HepG2 (cell line): ENCODE data around the gene LRPPRC. TPM values are rescaled to one million over a fixed set of nuclear protein-coding genes. Genes with fewer than 3 reads are reported as not detected.

Source experiments
- ATAC-seq: fragments of 200-7000 bp; cut with Tn5 transposase; 3 replicates; pipeline ENCODE4 v1.9.1; 2020; ENCODE audit warnings: mild to moderate bottlenecking, moderate library complexity
- BruUV-seq: library from RNA; stranded (reverse); fragments of 400-500 nt; replicated peaks from 2 replicates; lab custom pipeline; 2021; lab: Mats Ljungman, UMichigan
- CTCF ChIA-PET: fragments of 300-600 bp; formaldehyde crosslinking; extraction: SDS; loops from one replicate; lab custom pipeline; 2021; ENCODE audit warnings: low total read pairs, inconsistent platforms, low intra/inter-chr PET ratio; lab: Yijun Ruan, JAX
- POLR2A ChIA-PET: fragments of 350-600 bp; sonication (Branson Sonifier 250); formaldehyde crosslinking; loops from one replicate; lab custom pipeline; 2020; ENCODE audit warnings: antibody characterized with exemption, inconsistent platforms; lab: Yijun Ruan, JAX
- DNase-seq: peaks from one replicate; pipeline ENCODE4 v3.0.0-alpha.2; 2015; ENCODE audit warnings: low spot score
- FAIRE-seq: peaks from 3 replicates; lab custom pipeline; 2011; peaks lifted over from hg19 to GRCh38; lab: Jason Lieb, UNC
- H2AFZ ChIP-seq: one replicate; pipeline ENCODE4 v1.6.1; 2011; ENCODE audit warnings: low read length, inconsistent platforms
- H3K27ac ChIP-seq: fragments of 300-600 bp; 3 replicates; pipeline ENCODE4 v1.8.0; 2011; ENCODE audit warnings: mixed run types, mild to moderate bottlenecking, mixed read lengths, low read length, inconsistent platforms; ENCODE audit not compliant: insufficient read depth; ENCODE audit errors: extremely low read length
- H3K27me3 ChIP-seq, 2 experiments: fragments of 200-600 bp in 1 of 2; 2 replicates in 1 of 2; 3 replicates in 1 of 2; pipeline versions ENCODE4 v1.6.0 to v1.8.0; 2011; ENCODE audit warnings: low read length in 2 of 2, mild to moderate bottlenecking in 2 of 2, moderate library complexity in 2 of 2, inconsistent platforms in 1 of 2; ENCODE audit not compliant: insufficient read depth in 2 of 2, control insufficient read depth in 1 of 2
- H3K36me3 ChIP-seq, 2 experiments: fragments of 200-600 bp in 1 of 2; replicated peaks in 1 of 2; 2 replicates in 1 of 2; 3 replicates in 1 of 2; pipeline versions ENCODE4 v1.5.1 to v1.8.0; 2011; ENCODE audit warnings: low read length in 2 of 2, inconsistent platforms in 1 of 2; ENCODE audit not compliant: insufficient read depth in 2 of 2, control insufficient read depth in 1 of 2
- H3K4me1 ChIP-seq: 2 replicates; pipeline ENCODE4 v1.5.1; 2012; ENCODE audit warnings: low read length, inconsistent platforms; ENCODE audit not compliant: insufficient read depth
- H3K4me2 ChIP-seq: 2 replicates; pipeline ENCODE4 v1.6.0; 2011; ENCODE audit warnings: low read depth, low read length, inconsistent platforms
- H3K4me3 ChIP-seq, 3 experiments: fragments of 200-600 bp in 1 of 3; sonication (generic), shearing (Covaris generic) in 1 of 3; replicated peaks in 1 of 3; 2 replicates each; pipeline ENCODE4 v1.5.1; 2011 to 2016; ENCODE audit warnings: low read length in 3 of 3, inconsistent platforms in 2 of 3, low read depth in 2 of 3, mild to moderate bottlenecking in 2 of 3, control low read depth in 1 of 3, mixed read lengths in 1 of 3; ENCODE audit not compliant: insufficient read depth in 1 of 3
- H3K79me2 ChIP-seq: one replicate; pipeline ENCODE4 v1.6.1; 2011; ENCODE audit warnings: low read length, inconsistent platforms; ENCODE audit not compliant: insufficient read depth
- H3K9ac ChIP-seq: 2 replicates; pipeline ENCODE4 v1.6.0; 2011; ENCODE audit warnings: mild to moderate bottlenecking, low read depth, low read length, inconsistent platforms; ENCODE audit not compliant: insufficient read depth
- H3K9me3 ChIP-seq: 2 replicates; pipeline ENCODE4 v1.5.1; 2012; ENCODE audit warnings: mild to moderate bottlenecking, low read length
- H4K20me1 ChIP-seq: 2 replicates; pipeline ENCODE4 v1.6.0; 2011; ENCODE audit warnings: inconsistent platforms, mild to moderate bottlenecking, low read length, moderate library complexity; ENCODE audit not compliant: insufficient read depth
- PAX8 ChIP-seq: sonication (generic); formaldehyde crosslinking; IDR thresholded peaks from 2 replicates; pipeline ENCODE4 v1.8.0; 2022; ENCODE audit warnings: mild to moderate bottlenecking, missing genetic modification reagents, borderline replicate concordance
- RBM22 ChIP-seq: fragments of 200-400 bp; formaldehyde crosslinking; optimal IDR thresholded peaks from 2 replicates; pipeline ENCODE3; 2017; ENCODE audit warnings: mild to moderate bottlenecking, low read length, moderate library complexity
- RFX3 ChIP-seq: IDR thresholded peaks from 2 replicates; pipeline ENCODE4 v1.6.1; 2016; ENCODE audit warnings: missing biosample characterization, missing genetic modification reagents
- ZNF552 ChIP-seq: sonication (generic); formaldehyde crosslinking; IDR thresholded peaks from 2 replicates; pipeline ENCODE4 v1.9.0; 2022; ENCODE audit warnings: missing genetic modification reagents, mild to moderate bottlenecking, borderline replicate concordance
- whole genome bisulfite sequencing: methylation state at CpG from one replicate; pipeline ENCODE4 v1.1.6; 2017; ENCODE audit warnings: low lambda C conversion rate; 5-methylcytosine and 5-hydroxymethylcytosine counted together
- in situ Hi-C: cut with HindIII; loops from 2 replicates; pipeline ENCODE4 v1.10.0; 2017; ENCODE audit warnings: low pct_unique_long_range_greater_than_20kb; ENCODE audit not compliant: extremely low pct_ligation_motif_present
- intact Hi-C: fragments of 100-400 bp; cut with micrococcal nuclease; formaldehyde crosslinking; loops from one replicate; pipeline ENCODE4 v1.10.0; 2022; ENCODE audit not compliant: unreplicated experiment
- polyA plus RNA-seq, 8 experiments: library from polyadenylated mRNA; depleted of rRNA in 3 of 8; stranded (reverse) in 7 of 8; unstranded in 1 of 8; fragments of >200 nt; fragmentation: Illumina TruSeq in 4 of 8; extraction: Trizol in 4 of 8; gene quantifications; 2 replicates each; pipeline versions ENCODE4 v1.2.1 to v1.2.3, GENCODE V29; 2011 to 2016; ENCODE audit warnings: low read depth in 4 of 8, missing spikeins in 1 of 8, mixed read lengths in 1 of 8; ENCODE audit not compliant: insufficient read depth in 1 of 8
- total RNA-seq, 5 experiments: library from RNA; depleted of rRNA; stranded (reverse); fragments of >200 nt; fragmentation: Illumina TruSeq; extraction: Trizol; gene quantifications; 2 replicates each; pipeline ENCODE4 v1.2.3, GENCODE V29; 2016; ENCODE audit warnings: low read depth in 1 of 5
- TF ChIP-seq, protein P1 (sequence below): sonication (generic); formaldehyde crosslinking; IDR thresholded peaks from 2 replicates; pipeline ENCODE4 v1.4.0; 2020; ENCODE audit warnings: mild to moderate bottlenecking, missing genetic modification reagents, borderline replicate concordance
- TF ChIP-seq, protein P2 (sequence below): fragments of 450-650 bp; IDR thresholded peaks from 2 replicates; pipeline ENCODE4 v1.6.1; 2017; ENCODE audit warnings: mild to moderate bottlenecking
- TF ChIP-seq, protein P3 (sequence below): sonication (generic); formaldehyde crosslinking; IDR thresholded peaks from 2 replicates; pipeline ENCODE4 v1.9.0; 2021; ENCODE audit warnings: missing genetic modification reagents, mild to moderate bottlenecking, borderline replicate concordance

The LRPPRC gene
- total and polyA plus RNA-seq, 2 of the 13 experiments (the other 11 are each of a cell fraction or from before 2014, with no cell fraction given), result 117 to 167 TPM

DNA sequence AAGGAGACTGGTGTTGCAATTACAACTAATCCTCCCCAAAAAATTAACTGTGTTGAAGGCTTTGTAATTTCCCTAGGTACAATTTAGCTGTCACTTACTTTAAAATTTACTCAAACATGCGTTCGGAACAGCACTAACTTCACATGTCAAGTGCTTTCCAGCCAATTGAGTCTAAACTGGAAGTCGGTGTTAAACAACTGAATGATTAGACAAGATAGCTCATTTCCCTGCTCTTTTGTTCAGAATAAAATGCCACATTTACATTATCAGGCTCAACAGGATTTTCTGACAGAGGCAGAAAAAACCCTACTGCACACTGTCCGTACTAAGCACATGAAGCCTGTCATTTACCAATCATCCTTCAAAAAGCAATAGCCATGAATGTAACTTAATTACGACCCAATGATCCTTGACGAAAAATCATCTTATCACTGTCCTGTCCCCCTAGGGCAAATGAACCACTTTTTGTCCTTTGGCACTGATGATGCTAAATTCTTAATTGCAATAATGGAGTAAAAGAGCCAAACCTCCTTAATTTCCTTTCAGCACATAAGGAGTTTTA is 56.0 kb downstream of the LRPPRC start:
- H3K4me1 ChIP-seq, result no peaks in the 10 kb centered on the region
- POLR2A ChIA-PET, result no interaction called here
- no TSS peak for BruUV-seq
- no peak for DNase-seq
- H3K36me3 ChIP-seq, result peaks cover 5 to 63% of the 10 kb centered on the region in 2 experiments
- CTCF ChIA-PET, result no interaction called here
- FAIRE-seq, result no peak
- 98% methylated on average over 6 of the region's 6 CpGs for WGBS
- H3K4me3 ChIP-seq, result no peak overlapping the region
- in situ Hi-C loops (no loop called here), intact Hi-C loops (loop anchor here (5.0 kb wide), 1 partner anchor 62 kb away; no protein-coding TSS in a partner anchor)
- TF ChIP-seq, protein P1, sequence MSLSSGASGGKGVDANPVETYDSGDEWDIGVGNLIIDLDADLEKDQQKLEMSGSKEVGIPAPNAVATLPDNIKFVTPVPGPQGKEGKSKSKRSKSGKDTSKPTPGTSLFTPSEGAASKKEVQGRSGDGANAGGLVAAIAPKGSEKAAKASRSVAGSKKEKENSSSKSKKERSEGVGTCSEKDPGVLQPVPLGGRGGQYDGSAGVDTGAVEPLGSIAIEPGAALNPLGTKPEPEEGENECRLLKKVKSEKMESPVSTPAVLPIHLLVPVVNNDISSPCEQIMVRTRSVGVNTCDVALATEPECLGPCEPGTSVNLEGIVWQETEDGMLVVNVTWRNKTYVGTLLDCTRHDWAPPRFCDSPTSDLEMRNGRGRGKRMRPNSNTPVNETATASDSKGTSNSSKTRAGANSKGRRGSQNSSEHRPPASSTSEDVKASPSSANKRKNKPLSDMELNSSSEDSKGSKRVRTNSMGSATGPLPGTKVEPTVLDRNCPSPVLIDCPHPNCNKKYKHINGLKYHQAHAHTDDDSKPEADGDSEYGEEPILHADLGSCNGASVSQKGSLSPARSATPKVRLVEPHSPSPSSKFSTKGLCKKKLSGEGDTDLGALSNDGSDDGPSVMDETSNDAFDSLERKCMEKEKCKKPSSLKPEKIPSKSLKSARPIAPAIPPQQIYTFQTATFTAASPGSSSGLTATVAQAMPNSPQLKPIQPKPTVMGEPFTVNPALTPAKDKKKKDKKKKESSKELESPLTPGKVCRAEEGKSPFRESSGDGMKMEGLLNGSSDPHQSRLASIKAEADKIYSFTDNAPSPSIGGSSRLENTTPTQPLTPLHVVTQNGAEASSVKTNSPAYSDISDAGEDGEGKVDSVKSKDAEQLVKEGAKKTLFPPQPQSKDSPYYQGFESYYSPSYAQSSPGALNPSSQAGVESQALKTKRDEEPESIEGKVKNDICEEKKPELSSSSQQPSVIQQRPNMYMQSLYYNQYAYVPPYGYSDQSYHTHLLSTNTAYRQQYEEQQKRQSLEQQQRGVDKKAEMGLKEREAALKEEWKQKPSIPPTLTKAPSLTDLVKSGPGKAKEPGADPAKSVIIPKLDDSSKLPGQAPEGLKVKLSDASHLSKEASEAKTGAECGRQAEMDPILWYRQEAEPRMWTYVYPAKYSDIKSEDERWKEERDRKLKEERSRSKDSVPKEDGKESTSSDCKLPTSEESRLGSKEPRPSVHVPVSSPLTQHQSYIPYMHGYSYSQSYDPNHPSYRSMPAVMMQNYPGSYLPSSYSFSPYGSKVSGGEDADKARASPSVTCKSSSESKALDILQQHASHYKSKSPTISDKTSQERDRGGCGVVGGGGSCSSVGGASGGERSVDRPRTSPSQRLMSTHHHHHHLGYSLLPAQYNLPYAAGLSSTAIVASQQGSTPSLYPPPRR (CRISPR knock-in tag), result no peak
- TF ChIP-seq, protein P2, sequence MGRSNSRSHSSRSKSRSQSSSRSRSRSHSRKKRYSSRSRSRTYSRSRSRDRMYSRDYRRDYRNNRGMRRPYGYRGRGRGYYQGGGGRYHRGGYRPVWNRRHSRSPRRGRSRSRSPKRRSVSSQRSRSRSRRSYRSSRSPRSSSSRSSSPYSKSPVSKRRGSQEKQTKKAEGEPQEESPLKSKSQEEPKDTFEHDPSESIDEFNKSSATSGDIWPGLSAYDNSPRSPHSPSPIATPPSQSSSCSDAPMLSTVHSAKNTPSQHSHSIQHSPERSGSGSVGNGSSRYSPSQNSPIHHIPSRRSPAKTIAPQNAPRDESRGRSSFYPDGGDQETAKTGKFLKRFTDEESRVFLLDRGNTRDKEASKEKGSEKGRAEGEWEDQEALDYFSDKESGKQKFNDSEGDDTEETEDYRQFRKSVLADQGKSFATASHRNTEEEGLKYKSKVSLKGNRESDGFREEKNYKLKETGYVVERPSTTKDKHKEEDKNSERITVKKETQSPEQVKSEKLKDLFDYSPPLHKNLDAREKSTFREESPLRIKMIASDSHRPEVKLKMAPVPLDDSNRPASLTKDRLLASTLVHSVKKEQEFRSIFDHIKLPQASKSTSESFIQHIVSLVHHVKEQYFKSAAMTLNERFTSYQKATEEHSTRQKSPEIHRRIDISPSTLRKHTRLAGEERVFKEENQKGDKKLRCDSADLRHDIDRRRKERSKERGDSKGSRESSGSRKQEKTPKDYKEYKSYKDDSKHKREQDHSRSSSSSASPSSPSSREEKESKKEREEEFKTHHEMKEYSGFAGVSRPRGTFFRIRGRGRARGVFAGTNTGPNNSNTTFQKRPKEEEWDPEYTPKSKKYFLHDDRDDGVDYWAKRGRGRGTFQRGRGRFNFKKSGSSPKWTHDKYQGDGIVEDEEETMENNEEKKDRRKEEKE, result no peak
- TF ChIP-seq RBM22 (peak; percentile 59), ZNF552 (CRISPR knock-in tag) (no peak), RFX3 (CRISPR knock-in tag) (no peak), PAX8 (CRISPR knock-in tag) (no peak)
- TF ChIP-seq, protein P3, sequence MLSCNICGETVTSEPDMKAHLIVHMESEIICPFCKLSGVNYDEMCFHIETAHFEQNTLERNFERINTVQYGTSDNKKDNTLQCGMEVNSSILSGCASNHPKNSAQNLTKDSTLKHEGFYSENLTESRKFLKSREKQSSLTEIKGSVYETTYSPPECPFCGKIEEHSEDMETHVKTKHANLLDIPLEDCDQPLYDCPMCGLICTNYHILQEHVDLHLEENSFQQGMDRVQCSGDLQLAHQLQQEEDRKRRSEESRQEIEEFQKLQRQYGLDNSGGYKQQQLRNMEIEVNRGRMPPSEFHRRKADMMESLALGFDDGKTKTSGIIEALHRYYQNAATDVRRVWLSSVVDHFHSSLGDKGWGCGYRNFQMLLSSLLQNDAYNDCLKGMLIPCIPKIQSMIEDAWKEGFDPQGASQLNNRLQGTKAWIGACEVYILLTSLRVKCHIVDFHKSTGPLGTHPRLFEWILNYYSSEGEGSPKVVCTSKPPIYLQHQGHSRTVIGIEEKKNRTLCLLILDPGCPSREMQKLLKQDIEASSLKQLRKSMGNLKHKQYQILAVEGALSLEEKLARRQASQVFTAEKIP, result no peak
- no peak for ATAC-seq
- H3K9me3 ChIP-seq, result no peaks in the 10 kb centered on the region
- H3K4me2 ChIP-seq, result no peak overlapping the region
- H4K20me1 ChIP-seq, result no peaks in the 10 kb centered on the region; the same call in 1 of the 2 replicates
- no peaks in the 10 kb centered on the region for H3K27me3 ChIP-seq
- H2AFZ ChIP-seq, result no peak overlapping the region
- no peak overlapping the region for H3K27ac ChIP-seq
- no peak overlapping the region for H3K9ac ChIP-seq
- peaks cover 2% of the 10 kb centered on the region for H3K79me2 ChIP-seq
